GM18951 (cell line): ENCODE data around the gene RAB27A.
"Not testable (repeated sequence)": the region's sequence is repeated elsewhere in the genome, so short reads cannot be mapped to it uniquely, and the experiment has no call there.

Source experiments
- POLR2A ChIP-seq: IDR thresholded peaks from 4 replicates; pipeline ENCODE4 v1.6.1; 2011; ENCODE audit warnings: mild to moderate bottlenecking; ENCODE audit not compliant: insufficient read length, insufficient read depth; ENCODE audit errors: extremely low read depth
- in situ Hi-C: fragments of 300-500 bp; cut with MboI; formaldehyde crosslinking; loops from one replicate; pipeline ENCODE4 v1.12.0; 2022; ENCODE audit warnings: low sequenced_read_pairs, mixed read lengths, inconsistent platforms; ENCODE audit not compliant: unreplicated experiment

RAB27A gene

DNA sequence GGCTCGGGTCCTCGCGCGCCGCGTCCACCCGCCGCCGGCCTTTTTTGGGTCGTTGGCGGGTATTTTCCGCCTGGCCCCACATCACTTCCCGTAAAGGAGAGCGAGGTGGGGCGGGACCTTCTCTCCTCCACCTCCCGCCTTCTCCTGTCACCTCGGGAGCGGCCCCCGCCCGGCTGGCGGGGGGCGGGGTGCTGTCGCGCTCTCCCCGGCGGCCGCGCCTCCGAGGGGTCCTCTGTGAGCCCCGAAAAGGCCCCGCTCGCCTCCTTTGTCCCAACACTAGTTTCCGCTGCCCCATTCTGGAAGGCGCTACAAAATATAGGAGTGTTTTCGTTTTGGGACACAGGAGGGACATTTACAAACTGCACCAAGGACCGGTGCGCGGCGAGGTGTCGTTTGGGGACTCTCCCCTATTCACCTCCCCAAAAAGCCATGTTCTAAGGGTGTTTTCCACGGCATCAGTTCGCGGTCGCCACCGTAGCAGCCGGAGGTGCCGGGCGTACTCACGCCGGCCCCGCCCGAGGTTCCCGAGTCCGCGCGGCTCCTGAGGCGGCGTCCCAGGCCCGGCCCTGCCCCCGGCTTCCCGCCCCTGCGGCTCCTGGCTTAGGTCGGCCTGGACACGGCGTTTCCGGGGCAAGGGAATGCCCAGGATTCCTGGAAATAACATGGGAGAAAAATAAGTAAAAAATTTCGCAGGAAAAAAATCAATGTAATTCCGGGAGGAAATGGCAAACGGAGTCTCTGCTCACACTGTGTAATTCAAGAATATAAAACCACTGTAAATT lies at the start of gene RAB27A:
Gene RAB27A, minus strand, starts transcription at position 68 of the 782 bp plus-strand sequence. CDS start 54,879 bp downstream, outside the sequence.
- TF ChIP-seq POLR2A, result peak; percentile 43
- in situ Hi-C loops, result loop anchor here (5.0 kb wide), 1 partner anchor 73 kb away; no protein-coding TSS in a partner anchor

DNA sequence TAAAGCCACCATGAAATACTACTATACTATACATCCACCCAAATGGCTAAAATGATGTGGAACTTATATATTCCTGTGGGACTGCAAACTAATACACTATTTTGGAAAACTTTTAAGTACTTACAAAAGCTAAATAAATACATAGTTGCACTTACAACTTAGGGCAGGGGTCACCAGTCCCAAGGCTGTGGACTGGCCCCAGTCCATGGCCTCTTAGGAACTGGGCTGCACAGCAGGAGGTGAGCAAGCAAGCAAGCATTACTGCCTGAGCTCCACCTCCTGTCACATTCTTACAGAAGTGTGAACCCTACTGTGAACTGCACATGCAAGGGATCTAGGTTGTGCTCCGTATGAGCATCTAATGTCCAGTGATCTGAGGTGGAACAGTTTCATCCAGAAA lies 47.5 kb upstream of the RAB27A start:
- TF ChIP-seq POLR2A, result no peak
- in situ Hi-C loops, result no loop called here

DNA sequence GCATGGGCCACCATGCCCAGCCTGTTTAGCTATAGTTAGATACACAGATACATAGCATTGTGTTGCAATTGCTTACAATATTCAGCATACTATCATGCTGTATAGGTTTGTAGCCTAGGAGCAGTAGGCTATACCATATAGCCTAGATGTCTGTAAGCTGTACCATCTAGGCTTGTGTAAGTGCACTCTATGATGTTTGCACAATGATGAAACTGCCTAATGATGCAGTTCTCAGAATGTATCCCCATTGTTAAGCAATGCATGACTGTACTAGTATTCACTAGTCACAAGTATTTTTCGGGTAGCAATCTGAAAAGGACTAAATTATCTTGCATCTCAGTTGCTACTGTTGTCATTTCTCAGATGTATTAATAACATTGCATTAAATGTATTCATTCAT lies 45.4 kb upstream of the RAB27A start:
- in situ Hi-C loops, result no loop called here
- TF ChIP-seq POLR2A, result no peak

DNA sequence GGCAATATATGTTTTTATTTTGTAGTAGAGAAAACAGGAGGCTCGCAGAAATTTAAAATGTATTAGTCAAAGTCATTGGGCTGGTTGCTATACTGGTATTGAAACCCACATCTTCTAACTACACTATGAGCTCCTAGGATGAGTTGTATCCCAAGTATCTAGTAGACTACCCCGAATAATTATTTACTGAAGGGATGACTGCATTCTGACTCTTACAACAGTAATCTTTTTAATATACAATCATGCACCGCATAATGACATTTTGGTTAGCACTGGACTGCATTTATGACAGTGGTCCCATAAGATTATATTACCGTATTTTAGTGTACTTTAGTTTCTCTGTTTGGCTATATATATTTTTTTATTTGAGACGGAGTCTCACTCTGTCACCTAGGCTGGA lies 44.8 kb upstream of the RAB27A start:
- no peak for TF ChIP-seq POLR2A
- in situ Hi-C loops, result no loop called here

DNA sequence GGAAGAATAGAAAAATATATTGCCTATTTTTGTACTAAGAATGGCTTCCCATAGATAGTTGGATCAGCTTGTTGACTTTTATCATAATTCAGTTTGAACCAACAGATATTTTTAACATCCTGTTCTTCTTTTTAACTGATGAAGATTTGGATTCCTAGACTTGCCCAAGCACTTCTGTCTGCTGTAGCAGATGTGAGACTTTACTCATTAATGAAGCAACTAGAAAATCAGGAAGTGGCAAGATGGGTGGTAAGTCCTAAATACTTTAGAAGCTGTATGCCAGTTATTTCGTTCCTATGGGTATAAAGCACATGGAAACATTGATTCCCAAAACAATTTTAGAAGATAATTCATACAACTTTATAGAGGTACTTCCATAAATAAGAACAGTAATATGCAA lies 37.8 kb upstream of the RAB27A start:
- in situ Hi-C loops, result no loop called here
- no peak for TF ChIP-seq POLR2A

DNA sequence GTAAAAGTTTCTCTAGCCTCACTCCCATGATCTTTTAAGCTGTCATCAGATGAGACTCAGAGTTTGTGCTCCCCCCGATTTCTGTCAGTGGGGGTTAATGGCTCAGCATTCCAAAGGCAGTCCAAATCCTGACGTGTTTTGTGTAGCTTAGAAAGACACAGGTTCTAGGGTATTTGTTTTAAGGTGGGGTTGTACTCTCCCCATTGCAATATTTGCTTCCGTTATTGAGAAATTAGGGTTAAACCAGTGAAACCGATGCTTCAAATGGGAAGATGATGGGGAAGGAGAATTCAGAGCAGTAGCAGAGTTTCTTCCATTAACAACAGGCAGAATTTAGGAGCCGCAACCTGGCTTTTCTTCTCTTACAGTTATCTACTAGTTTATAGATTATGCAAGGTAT lies 32.9 kb upstream of the RAB27A start:
- in situ Hi-C loops, result no loop called here
- no peak for TF ChIP-seq POLR2A

DNA sequence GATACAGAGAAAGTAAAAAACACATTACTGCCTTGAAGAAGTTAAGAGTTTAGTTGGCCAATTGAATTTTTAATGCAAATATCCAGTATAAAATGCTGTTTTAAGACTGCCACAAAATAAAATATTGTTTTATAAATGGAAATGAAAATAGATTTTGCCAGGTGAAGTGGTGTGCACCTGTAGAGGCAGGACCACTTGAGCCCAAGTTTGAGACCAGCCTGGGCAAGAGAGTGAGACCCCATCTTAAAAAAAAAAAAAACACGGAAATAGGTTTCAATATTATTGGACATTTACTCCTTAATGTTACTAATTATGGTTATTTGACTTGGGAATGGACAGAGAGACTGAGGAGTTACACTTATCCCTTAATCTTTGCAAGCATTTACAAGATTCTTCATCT lies 31.4 kb upstream of the RAB27A start:
- in situ Hi-C loops, result no loop called here
- no peak for TF ChIP-seq POLR2A

DNA sequence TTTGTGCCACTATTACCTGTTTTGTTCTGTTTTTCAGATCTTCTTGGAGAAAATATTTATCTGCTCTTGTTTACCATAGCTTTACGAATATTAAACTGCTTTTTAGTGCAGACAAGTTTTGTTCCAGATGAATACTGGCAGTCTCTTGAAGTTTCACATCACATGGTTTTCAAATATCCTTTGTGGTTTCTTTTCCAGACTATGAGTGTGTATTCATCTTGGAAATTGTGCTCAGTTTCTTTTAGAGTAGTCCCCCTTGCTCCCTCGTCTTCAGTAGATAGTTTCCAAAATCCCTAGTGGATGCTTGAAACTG lies 30.6 kb upstream of the RAB27A start:
- no peak for TF ChIP-seq POLR2A

DNA sequence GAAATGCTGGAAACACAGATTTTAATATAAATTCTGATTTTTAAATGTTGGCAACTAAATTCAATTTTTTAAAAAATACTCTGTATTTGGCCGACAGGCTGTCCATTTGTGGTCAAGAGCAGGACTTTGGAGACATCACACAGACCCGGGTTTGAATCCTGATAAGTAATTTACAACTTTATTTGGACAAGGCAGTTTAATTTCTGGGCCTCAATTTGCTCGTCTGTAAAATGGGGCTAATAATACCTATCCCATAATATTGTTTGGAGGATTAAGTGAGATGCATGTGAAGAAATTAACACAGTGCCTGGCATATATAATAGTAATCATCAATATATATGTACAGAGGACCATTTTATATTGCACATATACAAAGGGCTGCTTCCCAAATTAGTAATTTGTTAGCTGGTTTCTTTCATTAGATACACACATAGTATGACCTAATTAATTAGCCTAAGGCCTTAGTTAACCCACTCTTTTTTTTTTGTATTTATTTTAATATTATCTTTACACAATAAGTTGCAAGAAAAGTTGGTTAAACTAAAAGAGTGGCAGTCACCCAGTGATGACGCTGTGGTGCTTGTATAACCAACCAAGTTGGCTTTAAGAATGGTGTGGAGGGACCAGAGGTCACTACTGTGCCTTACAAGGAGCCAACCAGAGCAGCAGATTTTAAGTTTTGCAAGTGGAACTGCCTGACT lies 30.1 kb upstream of the RAB27A start:
- in situ Hi-C loops, result loop anchor here (10.0 kb wide), 1 partner anchor 115 kb away; no protein-coding TSS in a partner anchor
- TF ChIP-seq POLR2A, result no peak

More for the DNA sequence above, 30.6 kb upstream of the RAB27A start:
- in situ Hi-C loops, result no loop called here

DNA sequence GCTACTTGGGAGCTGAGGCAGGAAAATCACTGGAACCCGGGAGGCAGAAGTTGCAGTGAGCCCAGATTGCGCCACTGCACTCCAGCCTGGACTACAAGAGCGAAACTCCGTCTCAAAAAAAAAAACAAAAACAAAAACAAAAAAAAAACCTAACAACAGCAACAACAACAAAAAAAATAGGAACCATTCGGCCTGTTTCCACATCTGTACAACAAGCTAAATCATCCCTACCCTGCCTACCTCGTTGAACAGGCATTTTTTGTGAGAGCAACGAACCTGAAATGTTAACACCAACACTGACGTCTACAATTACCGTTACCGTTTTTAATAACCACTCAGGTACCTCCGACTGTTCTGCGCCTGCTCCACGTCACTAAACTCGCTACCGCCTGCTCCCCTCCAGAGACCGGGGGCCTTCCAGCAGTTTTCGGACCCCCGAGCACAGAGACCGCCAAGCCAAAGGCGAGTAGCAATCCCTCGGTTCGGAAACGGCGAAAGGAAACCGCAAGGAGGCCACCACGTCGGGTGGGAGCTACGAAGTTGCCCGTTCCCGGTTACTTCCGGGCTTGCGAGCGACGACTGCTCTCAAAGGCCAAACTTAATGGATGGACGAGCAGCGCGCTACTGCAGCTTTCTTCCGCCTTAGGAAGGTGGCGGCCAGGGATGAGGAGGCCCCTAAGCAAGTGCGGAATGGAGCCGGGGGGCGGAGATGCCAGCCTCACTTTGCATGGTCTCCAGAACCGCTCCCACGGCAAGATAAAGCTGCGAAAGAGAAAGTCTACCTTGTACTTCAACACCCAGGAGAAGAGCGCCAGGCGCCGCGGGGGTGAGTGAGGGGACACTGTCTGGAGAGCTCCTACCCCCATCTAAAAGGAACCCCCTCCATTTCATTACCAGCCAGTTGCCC lies 29.2 kb upstream of the RAB27A start, which contains the start of the genes PIGB and PIGBOS1:
Gene PIGB, plus strand, starts transcription at position 635 of the 907 bp plus-strand sequence. Its CDS starts 29 bp downstream, at position 664.
Gene PIGBOS1, minus strand, starts transcription at position 536 of the 907 bp plus-strand sequence. CDS start 1,331 bp downstream, outside the sequence.
- TF ChIP-seq POLR2A, result peak; percentile 78
- in situ Hi-C loops, result loop anchor here (10.0 kb wide), 1 partner anchor 116 kb away; no protein-coding TSS in a partner anchor

DNA sequence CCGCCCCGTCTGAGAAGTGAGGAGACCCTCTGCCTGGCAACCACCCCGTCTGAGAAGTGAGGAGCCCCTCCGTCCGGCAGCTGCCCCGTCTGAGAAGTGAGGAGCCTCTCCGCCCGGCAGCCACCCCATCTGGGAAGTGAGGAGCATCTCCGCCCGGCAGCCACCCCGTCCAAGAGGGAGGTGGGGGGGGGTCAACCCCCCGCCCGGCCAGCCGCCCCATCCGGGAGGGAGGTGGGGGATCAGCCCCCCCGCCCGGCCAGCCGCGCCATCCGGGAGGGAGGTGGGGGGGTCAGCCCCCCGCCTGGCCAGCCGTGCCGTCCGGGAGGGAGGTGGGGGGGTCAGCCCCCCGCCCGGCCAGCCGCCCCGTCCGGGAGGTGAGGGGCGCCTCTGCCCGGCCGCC lies 13.2 kb upstream of the RAB27A start:
- in situ Hi-C loops, result not testable (repeated sequence)

DNA sequence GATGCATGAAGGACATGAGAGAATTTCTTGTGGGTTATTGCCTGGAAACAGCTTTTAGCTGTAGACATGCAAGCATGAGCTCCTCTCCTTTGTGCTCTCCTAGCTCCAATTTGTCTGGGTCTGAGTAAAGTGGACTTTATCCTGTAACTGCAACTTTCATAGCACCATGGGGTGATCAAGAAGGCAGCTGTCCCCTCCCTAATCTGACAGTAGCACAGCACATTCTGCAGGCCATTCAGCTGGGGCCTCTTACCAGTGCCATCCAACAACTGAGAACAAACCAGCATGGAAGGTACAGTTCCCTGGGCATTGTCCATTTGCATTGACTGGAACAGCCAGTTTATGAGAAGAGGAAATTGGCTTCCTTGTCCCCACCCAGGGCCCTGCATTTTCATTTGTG lies 7.7 kb upstream of the RAB27A start:
- in situ Hi-C loops, result no loop called here

More for the DNA sequence above, 7.7 kb upstream of the RAB27A start:
- TF ChIP-seq POLR2A, result no peak
